ENCODE measurements around the gene LAPTM5. TPM values are rescaled to one million over a fixed set of nuclear protein-coding genes. Genes with fewer than 3 reads are reported as not detected.

The LAPTM5 gene
- total RNA-seq, 1 experiment from 2014 or later: not detected

DNA sequence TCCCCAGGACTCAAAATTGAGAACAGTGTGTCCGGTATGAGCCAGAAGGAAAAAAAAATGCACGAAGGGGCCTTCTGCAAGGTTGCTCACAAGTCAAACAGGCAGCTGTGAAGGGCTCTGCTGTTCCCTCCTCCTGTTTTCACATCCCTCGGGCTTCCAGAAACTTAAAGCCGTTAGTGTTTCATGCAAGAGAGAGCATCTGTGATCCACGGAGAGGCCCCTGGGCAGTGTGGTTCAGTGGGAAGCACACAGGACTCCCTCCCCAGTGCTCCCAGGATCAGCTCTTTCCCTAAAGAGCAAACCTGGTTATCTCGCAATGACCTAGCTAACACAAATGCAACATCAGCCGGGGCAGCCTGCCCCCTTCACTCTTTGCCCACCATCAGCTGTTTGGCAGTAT, 31.3 kb downstream of the LAPTM5 start:
- no peak overlapping the region for H3K4me3 Mint-ChIP-seq (ENCODE audit: low read depth, unreplicated experiment)
- intact Hi-C loops (cut with micrococcal nuclease; ENCODE audit: unreplicated experiment): no loop called here
- H3K27me3 Mint-ChIP-seq (ENCODE audit: unreplicated experiment): peaks cover 8% of the 10 kb centered on the region
- CTCF ChIA-PET: interaction anchor here (0.7 kb wide), 1 partner anchor 120 kb away, joined by 6 read pairs; no protein-coding TSS in a partner anchor
- H3K4me1 Mint-ChIP-seq (ENCODE audit: low read depth, unreplicated experiment): no peaks in the 10 kb centered on the region
- peaks cover 19% of the 10 kb centered on the region for H3K36me3 Mint-ChIP-seq (ENCODE audit: insufficient read depth, unreplicated experiment)
- DNase-seq: no peak
- no peak overlapping the region for H3K27ac Mint-ChIP-seq (ENCODE audit: unreplicated experiment)
- no TSS peak for BruUV-seq (replicated peaks)
- TF ChIP-seq, protein P1, sequence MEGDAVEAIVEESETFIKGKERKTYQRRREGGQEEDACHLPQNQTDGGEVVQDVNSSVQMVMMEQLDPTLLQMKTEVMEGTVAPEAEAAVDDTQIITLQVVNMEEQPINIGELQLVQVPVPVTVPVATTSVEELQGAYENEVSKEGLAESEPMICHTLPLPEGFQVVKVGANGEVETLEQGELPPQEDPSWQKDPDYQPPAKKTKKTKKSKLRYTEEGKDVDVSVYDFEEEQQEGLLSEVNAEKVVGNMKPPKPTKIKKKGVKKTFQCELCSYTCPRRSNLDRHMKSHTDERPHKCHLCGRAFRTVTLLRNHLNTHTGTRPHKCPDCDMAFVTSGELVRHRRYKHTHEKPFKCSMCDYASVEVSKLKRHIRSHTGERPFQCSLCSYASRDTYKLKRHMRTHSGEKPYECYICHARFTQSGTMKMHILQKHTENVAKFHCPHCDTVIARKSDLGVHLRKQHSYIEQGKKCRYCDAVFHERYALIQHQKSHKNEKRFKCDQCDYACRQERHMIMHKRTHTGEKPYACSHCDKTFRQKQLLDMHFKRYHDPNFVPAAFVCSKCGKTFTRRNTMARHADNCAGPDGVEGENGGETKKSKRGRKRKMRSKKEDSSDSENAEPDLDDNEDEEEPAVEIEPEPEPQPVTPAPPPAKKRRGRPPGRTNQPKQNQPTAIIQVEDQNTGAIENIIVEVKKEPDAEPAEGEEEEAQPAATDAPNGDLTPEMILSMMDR (IDR thresholded peaks at IDR 0.05; ENCODE audit: unreplicated experiment): no peak
- no peaks in the 10 kb centered on the region for H3K9me3 Mint-ChIP-seq (ENCODE audit: low read depth, unreplicated experiment)

DNA sequence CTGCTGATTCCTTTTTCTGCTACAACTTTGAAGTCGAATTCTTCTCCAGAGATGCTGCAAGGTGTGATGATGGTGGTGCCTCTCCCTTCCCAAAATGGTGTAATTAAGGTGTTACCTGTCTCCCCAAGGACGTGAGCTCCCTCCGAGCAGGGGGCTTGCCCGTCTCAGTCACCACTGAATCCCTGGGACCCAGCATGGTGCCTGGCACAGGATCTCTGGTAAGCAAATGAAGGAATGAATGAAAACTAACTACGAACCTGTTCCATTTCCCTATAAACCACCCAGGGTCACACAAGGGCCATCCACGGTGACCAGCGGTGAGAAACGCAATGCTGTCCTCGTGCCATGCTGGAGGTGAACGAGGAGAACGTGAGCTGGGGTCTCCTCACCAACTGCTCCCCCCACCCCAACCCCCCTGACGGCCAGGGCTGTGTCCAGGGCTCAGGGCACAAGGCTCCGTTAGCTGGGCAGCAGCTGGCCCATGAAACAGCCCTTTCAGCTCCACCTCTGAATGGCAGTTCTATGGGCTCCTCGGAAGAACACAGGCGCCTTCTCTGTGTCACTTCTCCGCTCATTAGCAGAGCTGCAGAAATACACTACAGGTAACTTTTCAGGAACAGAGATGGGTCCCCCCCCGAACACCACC, 32.0 kb downstream of the LAPTM5 start:
- Mint-ChIP-seq H3K27ac (ENCODE audit: unreplicated experiment) (no peak overlapping the region), H3K9me3 (ENCODE audit: low read depth, unreplicated experiment) (no peaks in the 10 kb centered on the region), H3K27me3 (ENCODE audit: unreplicated experiment) (peaks cover 1% of the 10 kb centered on the region), H3K4me3 (ENCODE audit: low read depth, unreplicated experiment) (no peak overlapping the region), H3K4me1 (ENCODE audit: low read depth, unreplicated experiment) (no peaks in the 10 kb centered on the region), H3K36me3 (ENCODE audit: insufficient read depth, unreplicated experiment) (peaks cover 19% of the 10 kb centered on the region)
- no TSS peak for BruUV-seq (replicated peaks)
- no peak for DNase-seq
- TF ChIP-seq, protein P1 (IDR thresholded peaks at IDR 0.05; ENCODE audit: unreplicated experiment): no peak
- CTCF ChIA-PET: no interaction called here
- intact Hi-C loops (cut with micrococcal nuclease; ENCODE audit: unreplicated experiment): no loop called here

DNA sequence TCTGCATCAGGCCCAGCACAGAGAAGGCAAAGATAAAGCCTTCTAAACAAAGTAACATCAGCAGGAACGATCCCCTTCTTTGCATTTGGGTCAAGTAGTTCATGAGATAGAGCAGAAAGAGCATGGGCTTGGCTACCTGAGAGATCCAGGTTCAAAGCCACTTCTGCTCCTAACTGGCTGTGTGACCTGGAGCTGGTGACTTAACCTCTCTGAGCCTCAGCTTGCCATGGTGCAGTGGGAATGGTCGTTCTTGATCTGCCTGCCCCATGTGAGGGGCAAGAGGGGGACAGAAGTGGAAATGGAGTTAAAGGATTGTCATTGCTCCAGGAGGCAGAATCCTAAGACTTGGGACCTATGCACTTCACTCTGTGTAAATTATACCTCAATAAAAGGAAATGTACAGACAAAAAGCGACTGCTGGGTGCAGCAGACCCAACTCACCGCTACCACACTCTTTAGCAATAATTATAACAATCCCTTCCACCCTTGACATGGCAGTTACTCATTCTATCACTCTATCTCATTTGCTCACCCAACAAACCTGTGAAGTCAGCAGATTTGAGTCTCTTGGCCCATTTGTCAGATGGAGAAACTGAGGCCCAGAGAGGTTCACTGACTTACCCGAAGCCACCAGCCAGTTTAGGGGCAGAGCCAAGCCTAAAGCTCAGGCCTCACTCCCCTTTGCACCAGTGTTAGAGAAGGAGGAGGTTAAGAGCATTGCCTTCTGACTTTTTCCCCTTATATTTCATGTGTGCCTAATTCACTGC, 32.7 kb downstream of the LAPTM5 start:
- H3K9me3 Mint-ChIP-seq (ENCODE audit: low read depth, unreplicated experiment): no peaks in the 10 kb centered on the region
- no peak overlapping the region for H3K27ac Mint-ChIP-seq (ENCODE audit: unreplicated experiment)
- no TSS peak for BruUV-seq (replicated peaks)
- no peaks in the 10 kb centered on the region for H3K27me3 Mint-ChIP-seq (ENCODE audit: unreplicated experiment)
- intact Hi-C loops (cut with micrococcal nuclease; ENCODE audit: unreplicated experiment): loop anchor here (5.0 kb wide), 1 partner anchor 187 kb away; no protein-coding TSS in a partner anchor
- H3K4me1 Mint-ChIP-seq (ENCODE audit: low read depth, unreplicated experiment): no peaks in the 10 kb centered on the region
- TF ChIP-seq, protein P1 (IDR thresholded peaks at IDR 0.05; ENCODE audit: unreplicated experiment): no peak
- CTCF ChIA-PET: interaction anchor here (1.2 to 6.6 kb wide), 2 partner anchors 19 to 54 kb away, joined by 3 to 116 read pairs; no protein-coding TSS in a partner anchor
- no peak overlapping the region for H3K4me3 Mint-ChIP-seq (ENCODE audit: low read depth, unreplicated experiment)
- no peak for DNase-seq
- H3K36me3 Mint-ChIP-seq (ENCODE audit: insufficient read depth, unreplicated experiment): peaks cover 20% of the 10 kb centered on the region

DNA sequence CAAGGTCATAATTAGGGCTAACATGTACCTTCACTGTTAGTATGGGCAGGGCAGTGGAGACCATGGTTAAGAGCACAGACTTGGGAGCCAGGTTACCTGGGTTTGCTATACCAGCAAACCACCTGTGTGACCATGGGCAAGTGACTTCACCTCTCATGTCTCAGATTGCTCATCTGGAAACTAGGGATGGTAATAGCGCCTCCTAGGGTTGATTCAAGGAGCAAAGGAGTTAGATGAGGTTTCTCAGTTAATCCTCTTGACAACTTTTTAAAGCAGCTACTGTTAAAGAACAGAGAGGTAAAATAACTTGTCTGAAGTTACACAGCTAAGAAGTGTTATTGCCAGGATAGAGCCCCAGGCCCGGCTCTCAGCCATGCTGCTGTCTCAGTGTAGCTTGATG, 33.4 kb downstream of the LAPTM5 start:
- CTCF ChIA-PET: interaction anchor here (1.2 to 6.6 kb wide), 2 partner anchors 20 to 55 kb away, joined by 3 to 116 read pairs; no protein-coding TSS in a partner anchor

More for the DNA sequence above, 33.4 kb downstream of the LAPTM5 start:
- Mint-ChIP-seq H3K36me3 (ENCODE audit: insufficient read depth, unreplicated experiment) (peaks cover 21% of the 10 kb centered on the region), H3K9me3 (ENCODE audit: low read depth, unreplicated experiment) (no peaks in the 10 kb centered on the region), H3K4me3 (ENCODE audit: low read depth, unreplicated experiment) (no peak overlapping the region), H3K4me1 (ENCODE audit: low read depth, unreplicated experiment) (no peaks in the 10 kb centered on the region), H3K27ac (ENCODE audit: unreplicated experiment) (no peak overlapping the region), H3K27me3 (ENCODE audit: unreplicated experiment) (no peaks in the 10 kb centered on the region)
- TF ChIP-seq, protein P1 (IDR thresholded peaks at IDR 0.05; ENCODE audit: unreplicated experiment): peak; percentile 13
- DNase-seq: no peak
- intact Hi-C loops (cut with micrococcal nuclease; ENCODE audit: unreplicated experiment): loop anchor here (5.0 kb wide), 1 partner anchor 188 kb away; no protein-coding TSS in a partner anchor
- BruUV-seq (replicated peaks): no TSS peak
